GM10266 (cell line): ENCODE measurements around the gene NDP.
"Not testable (repeated sequence)": the region's sequence is repeated elsewhere in the genome, so short reads cannot be mapped to it uniquely, and the experiment has no call there.

Source experiments
- DNase-seq: peaks from one replicate; pipeline ENCODE4 v3.0.0; 2012; ENCODE audit errors: extremely low spot score
- CTCF ChIP-seq: IDR thresholded peaks from 2 replicates; pipeline ENCODE4 v1.5.1; 2012; ENCODE audit warnings: mild to moderate bottlenecking, low read depth; ENCODE audit not compliant: control insufficient read depth, insufficient read depth; ENCODE audit errors: missing control alignments

NDP gene

DNA sequence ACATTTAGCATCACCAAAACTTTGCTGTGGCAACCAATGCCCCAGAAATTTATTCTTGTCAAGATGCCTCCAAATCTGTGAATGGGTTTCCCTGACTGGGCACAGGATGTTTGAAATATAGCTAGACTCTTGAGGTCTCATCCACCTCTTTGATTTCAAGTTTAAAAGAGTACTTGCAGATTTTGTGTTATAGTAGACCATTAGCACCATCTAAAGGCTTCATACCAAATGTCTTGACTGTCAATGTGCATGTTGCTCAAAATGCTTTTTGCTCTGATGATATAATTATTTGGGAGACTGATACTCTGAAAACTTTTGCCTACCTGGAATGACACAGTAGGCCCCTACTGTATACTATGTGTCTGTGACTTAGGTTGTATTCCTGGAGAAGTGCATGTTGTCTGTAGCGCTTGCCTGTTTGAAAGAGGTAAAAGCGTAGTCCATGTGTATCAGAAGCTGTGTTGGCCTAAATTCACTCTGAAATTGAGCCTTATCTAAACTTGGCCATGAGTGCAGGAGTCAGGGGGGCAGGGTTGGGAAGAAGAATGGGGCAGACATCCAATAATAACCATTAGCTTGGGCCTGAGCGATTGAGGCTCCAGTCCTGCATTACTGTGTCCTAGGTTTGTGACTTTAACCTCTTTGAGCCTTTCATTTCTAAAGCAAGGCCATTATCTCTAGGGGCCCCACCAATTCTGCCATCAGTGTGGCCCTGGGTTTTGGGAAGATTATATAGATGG is 33.8 kb downstream of the NDP start:
- no peak for TF ChIP-seq CTCF
- DNase-seq = no peak

DNA sequence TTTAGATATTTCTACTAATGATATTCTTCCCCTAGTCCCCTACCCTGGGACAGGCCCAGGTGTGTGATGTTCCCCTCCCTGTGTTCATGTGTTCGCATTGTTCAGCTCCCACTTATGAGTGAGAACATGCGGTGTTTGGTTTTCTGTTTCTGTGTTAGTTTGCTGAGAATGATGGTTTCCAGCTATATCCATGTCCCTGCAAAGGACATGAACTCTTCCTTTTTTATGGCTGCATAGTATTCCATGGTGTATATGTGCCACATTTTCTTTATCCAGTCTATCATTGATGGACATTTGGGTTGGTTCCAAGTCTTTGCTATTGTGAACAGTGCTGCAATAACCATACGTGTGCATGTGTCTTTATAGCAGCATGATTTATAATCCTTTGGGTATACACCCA is 51.2 kb downstream of the NDP start:
- DNase-seq = not testable (repeated sequence)

- DNase-seq = not testable (repeated sequence)
Measured at GRCh38 chrX:43910772-43911171, 62.4 kb downstream of the NDP start.

DNA sequence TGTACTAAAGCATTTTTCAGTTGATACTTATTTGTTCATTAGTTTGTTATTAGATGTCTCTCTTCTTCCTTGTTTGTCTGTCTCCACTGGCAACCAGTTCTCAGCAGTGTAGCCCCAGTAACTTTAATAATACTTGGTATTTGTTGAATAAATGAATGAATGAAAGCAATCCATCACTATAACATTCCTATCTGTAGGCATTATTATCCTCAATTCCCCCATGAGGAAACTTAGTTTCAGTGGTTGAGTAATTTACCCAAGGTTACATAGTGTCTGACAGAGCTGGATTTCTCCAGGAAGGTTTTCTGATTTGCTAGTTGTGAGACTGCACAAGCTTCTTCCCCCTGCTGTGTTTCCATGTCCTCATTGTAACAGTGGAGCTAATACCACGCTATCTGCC is 63.2 kb downstream of the NDP start:
- no peak for TF ChIP-seq CTCF
- DNase-seq = no peak

- DNase-seq = no peak
- TF ChIP-seq CTCF = no peak
Measured at GRCh38 chrX:43909141-43909540, 64.0 kb downstream of the NDP start.

DNA sequence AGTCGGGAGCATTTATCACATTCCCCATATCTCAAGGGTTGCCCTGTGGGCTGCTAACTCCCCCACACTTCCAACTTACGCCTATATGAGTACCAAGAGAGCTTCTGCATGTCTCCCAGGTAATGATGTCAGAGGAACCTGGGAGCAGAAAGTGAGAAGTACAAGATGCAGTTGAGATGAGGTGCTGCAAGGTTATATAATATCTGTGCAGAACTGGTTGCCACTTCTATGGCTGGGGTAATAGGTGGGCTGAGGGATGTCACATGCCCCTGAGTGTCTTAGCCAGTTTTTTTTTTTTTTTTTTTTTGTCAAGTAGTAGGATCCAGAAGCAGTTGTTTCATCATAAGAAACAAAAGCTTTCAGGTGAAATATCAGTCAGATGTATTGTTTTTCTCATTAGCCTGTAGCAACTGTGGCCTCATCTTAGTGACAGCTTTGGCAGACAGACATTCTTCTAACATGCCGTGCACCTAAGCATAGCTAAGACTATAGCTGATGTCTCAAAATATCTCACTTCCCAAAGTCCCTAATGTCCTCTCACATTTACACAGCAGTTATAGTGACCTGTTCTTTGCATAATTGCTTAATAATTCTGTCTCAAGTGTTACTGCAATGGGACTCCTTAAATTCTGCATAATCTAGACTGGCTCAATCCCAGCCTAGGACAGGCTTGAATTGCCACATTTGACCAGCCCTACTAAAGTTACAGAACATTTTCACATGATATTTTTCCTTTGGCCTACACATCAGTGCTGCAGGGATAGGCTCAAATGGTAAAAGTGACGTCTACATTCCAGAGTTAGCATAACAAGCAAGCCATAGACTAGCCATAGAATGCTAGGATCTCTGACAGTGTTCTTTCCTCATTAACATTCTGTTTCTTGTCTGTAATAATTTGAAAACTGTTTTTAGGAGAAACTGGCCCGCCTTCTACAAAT is 73.0 kb downstream of the NDP start:
- TF ChIP-seq CTCF = no peak
- no peak for DNase-seq
